Measurements from ENCODE around the gene WDR1. TPM values are rescaled to one million over a fixed set of nuclear protein-coding genes. Genes with fewer than 3 reads are reported as not detected.

The WDR1 gene
- total and polyA plus RNA-seq, 2 of the 13 experiments (the other 11 are each of a cell fraction or from before 2014, with no cell fraction given): 106 to 198 TPM

DNA sequence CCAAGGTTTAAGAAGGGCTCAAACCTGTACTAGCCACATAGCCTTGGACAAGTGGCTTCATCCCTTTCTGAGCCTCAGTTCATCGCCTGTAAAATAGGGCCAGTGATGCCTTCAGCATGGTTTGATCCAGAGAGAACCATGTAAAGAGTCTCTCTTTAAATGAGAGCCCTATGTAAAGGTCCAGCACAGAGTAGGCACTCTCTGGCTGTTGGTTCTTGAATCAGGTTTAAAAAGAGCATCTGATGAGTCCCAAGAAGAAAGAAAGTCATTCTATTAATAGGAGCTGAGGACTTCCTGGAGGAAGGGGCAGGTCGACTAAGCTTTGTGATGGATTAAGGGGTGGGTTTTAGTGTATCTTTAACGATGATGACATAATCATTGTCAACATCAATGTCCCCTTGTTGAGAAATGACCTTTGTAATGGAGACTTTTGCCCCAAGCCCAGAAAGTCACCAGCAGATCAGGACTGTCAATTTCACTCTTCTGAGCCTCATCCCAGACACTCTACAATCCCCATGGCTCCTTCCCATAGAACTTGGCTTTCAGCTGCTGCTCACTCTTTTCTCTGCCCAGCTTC is 91.3 kb downstream of the WDR1 start (continued):
- TF ChIP-seq, protein P1, sequence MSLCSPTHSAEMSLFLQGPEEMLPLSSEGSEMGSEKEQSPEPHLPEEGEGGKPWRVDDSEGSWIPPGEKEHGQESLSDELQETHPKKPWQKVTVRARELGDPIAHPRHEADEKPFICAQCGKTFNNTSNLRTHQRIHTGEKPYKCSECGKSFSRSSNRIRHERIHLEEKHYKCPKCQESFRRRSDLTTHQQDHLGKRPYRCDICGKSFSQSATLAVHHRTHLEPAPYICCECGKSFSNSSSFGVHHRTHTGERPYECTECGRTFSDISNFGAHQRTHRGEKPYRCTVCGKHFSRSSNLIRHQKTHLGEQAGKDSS (CRISPR knock-in tag; IDR thresholded peaks at IDR 0.05; ENCODE audit: borderline replicate concordance, low read depth): no peak
- peak; percentile 81 for TF ChIP-seq RARA (CRISPR knock-in tag; IDR thresholded peaks at IDR 0.05)
- no peak for TF ChIP-seq TRIM24 (CRISPR knock-in tag; IDR thresholded peaks at IDR 0.05)
- no peak for TF ChIP-seq HNRNPL (IDR thresholded peaks at IDR 0.05; ENCODE audit: low read depth, low read length)
- TF ChIP-seq ESRRA (CRISPR knock-in tag; IDR thresholded peaks at IDR 0.05; ENCODE audit: low read depth): peak; percentile 85
- TF ChIP-seq PAF1 (CRISPR knock-in tag; IDR thresholded peaks at IDR 0.05): no peak
- 0 out of 2 replicates have a peak, but pooled peaks have one; percentile 50 for TF ChIP-seq SMAD3 (CRISPR knock-in tag; IDR thresholded peaks at IDR 0.05)
- TF ChIP-seq, protein P2, sequence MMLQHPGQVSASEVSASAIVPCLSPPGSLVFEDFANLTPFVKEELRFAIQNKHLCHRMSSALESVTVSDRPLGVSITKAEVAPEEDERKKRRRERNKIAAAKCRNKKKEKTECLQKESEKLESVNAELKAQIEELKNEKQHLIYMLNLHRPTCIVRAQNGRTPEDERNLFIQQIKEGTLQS (CRISPR knock-in tag; IDR thresholded peaks at IDR 0.05): peak; percentile 73; the same call in 1 of the 2 replicates
- TF ChIP-seq HOXA3 (CRISPR knock-in tag; IDR thresholded peaks at IDR 0.05): no peak; the same call in 1 of the 2 replicates
- peak; percentile 94 for TF ChIP-seq ZMYM3 (CRISPR knock-in tag; IDR thresholded peaks at IDR 0.05)
- TF ChIP-seq ZBTB7B (CRISPR knock-in tag; IDR thresholded peaks at IDR 0.05): peak; percentile 52; the same call in 1 of the 2 replicates
- peak; percentile 68; the same call in 1 of the 2 replicates for TF ChIP-seq PITX1 (CRISPR knock-in tag; IDR thresholded peaks at IDR 0.05)
- peak; percentile 90 for TF ChIP-seq HNF4G (IDR thresholded peaks at IDR 0.05; ENCODE audit: borderline replicate concordance, low read depth, low read length)
- TF ChIP-seq HNF4G (CRISPR knock-in tag; IDR thresholded peaks at IDR 0.05; ENCODE audit: borderline replicate concordance, low read depth): peak; percentile 84
- peak; percentile 64 for TF ChIP-seq SAP130 (CRISPR knock-in tag; IDR thresholded peaks at IDR 0.05; ENCODE audit: low read depth)
- TF ChIP-seq ZBTB8A (CRISPR knock-in tag; IDR thresholded peaks at IDR 0.05; ENCODE audit: borderline replicate concordance, low read depth): no peak
- no peak for TF ChIP-seq SAFB2 (CRISPR knock-in tag; IDR thresholded peaks at IDR 0.05; ENCODE audit: borderline replicate concordance, low read depth)
- TF ChIP-seq SOX6 (IDR thresholded peaks at IDR 0.05): no peak
- peak; percentile 82 for TF ChIP-seq SOX6 (CRISPR knock-in tag; IDR thresholded peaks at IDR 0.05)
- TF ChIP-seq, protein P3, sequence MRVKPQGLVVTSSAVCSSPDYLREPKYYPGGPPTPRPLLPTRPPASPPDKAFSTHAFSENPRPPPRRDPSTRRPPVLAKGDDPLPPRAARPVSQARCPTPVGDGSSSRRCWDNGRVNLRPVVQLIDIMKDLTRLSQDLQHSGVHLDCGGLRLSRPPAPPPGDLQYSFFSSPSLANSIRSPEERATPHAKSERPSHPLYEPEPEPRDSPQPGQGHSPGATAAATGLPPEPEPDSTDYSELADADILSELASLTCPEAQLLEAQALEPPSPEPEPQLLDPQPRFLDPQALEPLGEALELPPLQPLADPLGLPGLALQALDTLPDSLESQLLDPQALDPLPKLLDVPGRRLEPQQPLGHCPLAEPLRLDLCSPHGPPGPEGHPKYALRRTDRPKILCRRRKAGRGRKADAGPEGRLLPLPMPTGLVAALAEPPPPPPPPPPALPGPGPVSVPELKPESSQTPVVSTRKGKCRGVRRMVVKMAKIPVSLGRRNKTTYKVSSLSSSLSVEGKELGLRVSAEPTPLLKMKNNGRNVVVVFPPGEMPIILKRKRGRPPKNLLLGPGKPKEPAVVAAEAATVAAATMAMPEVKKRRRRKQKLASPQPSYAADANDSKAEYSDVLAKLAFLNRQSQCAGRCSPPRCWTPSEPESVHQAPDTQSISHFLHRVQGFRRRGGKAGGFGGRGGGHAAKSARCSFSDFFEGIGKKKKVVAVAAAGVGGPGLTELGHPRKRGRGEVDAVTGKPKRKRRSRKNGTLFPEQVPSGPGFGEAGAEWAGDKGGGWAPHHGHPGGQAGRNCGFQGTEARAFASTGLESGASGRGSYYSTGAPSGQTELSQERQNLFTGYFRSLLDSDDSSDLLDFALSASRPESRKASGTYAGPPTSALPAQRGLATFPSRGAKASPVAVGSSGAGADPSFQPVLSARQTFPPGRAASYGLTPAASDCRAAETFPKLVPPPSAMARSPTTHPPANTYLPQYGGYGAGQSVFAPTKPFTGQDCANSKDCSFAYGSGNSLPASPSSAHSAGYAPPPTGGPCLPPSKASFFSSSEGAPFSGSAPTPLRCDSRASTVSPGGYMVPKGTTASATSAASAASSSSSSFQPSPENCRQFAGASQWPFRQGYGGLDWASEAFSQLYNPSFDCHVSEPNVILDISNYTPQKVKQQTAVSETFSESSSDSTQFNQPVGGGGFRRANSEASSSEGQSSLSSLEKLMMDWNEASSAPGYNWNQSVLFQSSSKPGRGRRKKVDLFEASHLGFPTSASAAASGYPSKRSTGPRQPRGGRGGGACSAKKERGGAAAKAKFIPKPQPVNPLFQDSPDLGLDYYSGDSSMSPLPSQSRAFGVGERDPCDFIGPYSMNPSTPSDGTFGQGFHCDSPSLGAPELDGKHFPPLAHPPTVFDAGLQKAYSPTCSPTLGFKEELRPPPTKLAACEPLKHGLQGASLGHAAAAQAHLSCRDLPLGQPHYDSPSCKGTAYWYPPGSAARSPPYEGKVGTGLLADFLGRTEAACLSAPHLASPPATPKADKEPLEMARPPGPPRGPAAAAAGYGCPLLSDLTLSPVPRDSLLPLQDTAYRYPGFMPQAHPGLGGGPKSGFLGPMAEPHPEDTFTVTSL (CRISPR knock-in tag; IDR thresholded peaks at IDR 0.05; ENCODE audit: borderline replicate concordance): peak; percentile 40; the same call in 1 of the 2 replicates
- TF ChIP-seq, protein P4, sequence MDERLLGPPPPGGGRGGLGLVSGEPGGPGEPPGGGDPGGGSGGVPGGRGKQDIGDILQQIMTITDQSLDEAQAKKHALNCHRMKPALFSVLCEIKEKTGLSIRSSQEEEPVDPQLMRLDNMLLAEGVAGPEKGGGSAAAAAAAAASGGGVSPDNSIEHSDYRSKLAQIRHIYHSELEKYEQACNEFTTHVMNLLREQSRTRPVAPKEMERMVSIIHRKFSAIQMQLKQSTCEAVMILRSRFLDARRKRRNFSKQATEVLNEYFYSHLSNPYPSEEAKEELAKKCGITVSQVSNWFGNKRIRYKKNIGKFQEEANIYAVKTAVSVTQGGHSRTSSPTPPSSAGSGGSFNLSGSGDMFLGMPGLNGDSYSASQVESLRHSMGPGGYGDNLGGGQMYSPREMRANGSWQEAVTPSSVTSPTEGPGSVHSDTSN (CRISPR knock-in tag; IDR thresholded peaks at IDR 0.05): no peak
- no peak for TF ChIP-seq ZNF589 (CRISPR knock-in tag; conservative IDR thresholded peaks at IDR 0.05)
- no peak for TF ChIP-seq ZNF615 (CRISPR knock-in tag; IDR thresholded peaks at IDR 0.05; ENCODE audit: borderline replicate concordance)
- TF ChIP-seq MED1 (CRISPR knock-in tag; IDR thresholded peaks at IDR 0.05): peak; percentile 68
- TF ChIP-seq ZNF761 (CRISPR knock-in tag; conservative IDR thresholded peaks at IDR 0.05): no peak
